Activated naive CD8-positive, alpha-beta T cell (primary cell): ENCODE data around the gene COL11A1.
"Not testable (repeated sequence)": the region's sequence is repeated elsewhere in the genome, so short reads cannot be mapped to it uniquely, and the experiment has no call there.

Experiments
- H3K27ac Mint-ChIP-seq: one replicate; pipeline ENCODE4 v1.8.0; 2021; ENCODE audit warnings: mixed read lengths
- H3K27me3 Mint-ChIP-seq: one replicate; pipeline ENCODE4 v1.8.0; 2021; ENCODE audit warnings: mixed read lengths
- H3K36me3 Mint-ChIP-seq: one replicate; pipeline ENCODE4 v1.8.0; 2021; ENCODE audit warnings: mixed read lengths
- H3K4me1 Mint-ChIP-seq: one replicate; pipeline ENCODE4 v1.8.0; 2021; ENCODE audit warnings: low read depth, mixed read lengths
- H3K4me3 Mint-ChIP-seq: one replicate; pipeline ENCODE4 v1.8.0; 2021; ENCODE audit warnings: mild to moderate bottlenecking, mixed read lengths
- H3K9me3 Mint-ChIP-seq: one replicate; pipeline ENCODE4 v1.8.0; 2021; ENCODE audit warnings: low read depth, mixed read lengths

The COL11A1 gene

DNA sequence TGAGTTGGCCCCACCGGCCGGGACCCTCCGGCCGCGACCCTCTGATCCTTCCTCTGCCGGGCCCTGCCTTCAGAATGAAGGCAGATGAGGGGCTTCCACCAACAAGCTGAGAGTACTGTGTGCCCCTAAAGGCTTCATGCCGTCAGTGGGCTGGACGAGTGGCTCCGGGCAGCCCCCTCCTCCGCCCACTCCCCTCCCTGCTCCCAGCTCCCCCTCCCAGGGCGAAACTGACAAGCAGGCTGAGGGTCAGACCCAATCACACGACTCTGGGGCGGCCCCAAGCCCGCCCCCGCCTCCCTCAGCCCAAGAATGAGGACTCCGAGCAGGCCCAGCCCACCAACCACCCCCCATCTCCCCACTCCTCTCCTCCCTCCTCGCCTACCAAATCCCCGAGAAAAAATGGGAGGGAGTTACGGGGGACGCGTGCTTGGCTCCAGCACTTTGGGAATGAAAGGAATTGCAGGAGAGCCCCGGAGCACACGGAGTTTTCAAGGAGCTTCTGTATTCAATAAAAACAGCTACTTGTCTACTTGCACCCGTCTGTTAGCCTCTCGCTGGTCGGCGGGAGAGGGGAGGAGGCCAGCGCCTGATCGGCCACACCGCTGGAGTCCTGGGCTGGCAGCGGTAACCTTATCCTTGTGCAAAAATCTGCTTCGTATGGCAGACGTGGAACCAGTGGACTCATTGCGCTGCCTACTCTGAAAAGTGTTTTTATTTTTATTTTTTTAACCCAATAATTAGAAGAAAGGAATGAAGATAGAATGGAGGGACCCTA is at the start of gene COL11A1:
Gene COL11A1 (minus strand): TSS at position 147 of the 775 bp plus-strand sequence. CDS start 344 bp downstream, outside the sequence.
- Mint-ChIP-seq H3K9me3 (no peaks in the 10 kb centered on the region), H3K36me3 (no peaks in the 10 kb centered on the region), H3K27ac (no peak within 1 kb of the TSS), H3K27me3 (peaks cover 23% of the 10 kb centered on the region), H3K4me3 (no peak within 1 kb of the TSS), H3K4me1 (peaks cover 12% of the 10 kb centered on the region)

DNA sequence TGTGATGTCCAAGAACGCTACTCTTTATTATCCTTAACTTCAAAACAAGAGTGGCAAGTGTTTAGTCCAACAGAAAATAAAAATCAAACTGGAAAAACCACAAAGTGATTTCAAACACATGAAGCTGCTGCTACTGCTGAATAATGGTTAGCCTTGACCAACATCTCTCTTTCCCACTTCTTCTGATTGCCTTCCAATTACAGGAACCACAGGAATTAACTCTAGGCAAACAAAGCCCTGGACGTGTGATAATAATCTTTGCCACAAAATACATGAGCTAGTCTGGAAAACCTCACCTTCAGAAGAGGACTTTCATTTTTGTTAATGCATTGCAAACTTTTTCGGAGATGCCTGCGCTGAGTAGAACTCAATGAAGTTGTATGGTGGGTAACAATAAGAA is 48.6 kb upstream of the COL11A1 start:
- Mint-ChIP-seq H3K27me3 (no peaks in the 10 kb centered on the region), H3K9me3 (no peaks in the 10 kb centered on the region), H3K4me3 (no peak overlapping the region), H3K36me3 (no peaks in the 10 kb centered on the region), H3K4me1 (no peaks in the 10 kb centered on the region), H3K27ac (no peak overlapping the region)

DNA sequence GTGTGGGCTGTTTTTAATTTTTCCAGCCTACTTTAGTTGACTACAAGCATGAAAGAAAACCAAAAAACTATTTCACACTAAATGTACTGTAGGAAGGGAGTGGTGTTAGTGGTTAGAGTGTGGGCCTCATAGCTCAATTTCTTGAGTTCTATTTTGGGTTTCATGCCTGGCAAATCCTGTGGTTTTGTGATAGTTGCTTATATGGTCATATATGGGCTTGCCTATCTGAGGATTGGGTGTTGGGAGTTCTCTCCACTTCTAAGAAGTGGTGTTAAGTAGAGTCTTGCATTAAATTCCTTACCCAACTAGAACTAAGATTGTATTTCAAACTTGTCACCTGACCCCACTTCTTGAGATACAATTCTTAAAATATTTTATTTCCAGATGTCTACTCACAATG is 37.8 kb upstream of the COL11A1 start:
- Mint-ChIP-seq H3K27ac (no peak overlapping the region), H3K4me3 (no peak overlapping the region), H3K4me1 (no peaks in the 10 kb centered on the region), H3K27me3 (no peaks in the 10 kb centered on the region), H3K36me3 (no peaks in the 10 kb centered on the region), H3K9me3 (peaks cover 2% of the 10 kb centered on the region)

DNA sequence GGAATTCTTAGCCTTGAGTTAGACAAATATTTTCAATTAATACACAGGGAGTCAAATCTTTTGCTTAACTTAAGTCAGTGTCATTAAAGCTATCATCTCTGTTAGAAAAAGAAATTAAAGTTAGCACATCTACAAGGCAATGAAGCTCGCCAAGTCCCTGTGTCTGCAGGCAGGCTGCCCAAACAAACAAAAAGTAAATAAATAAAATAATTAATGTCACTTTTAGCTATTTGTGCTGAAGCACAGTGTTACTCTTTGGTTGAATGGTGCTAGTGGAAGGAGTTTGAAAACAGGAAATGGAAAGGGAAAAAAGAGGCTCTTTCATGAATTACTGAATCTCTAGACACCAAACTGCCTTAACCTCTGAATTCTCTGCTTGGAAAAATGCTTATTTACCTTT is 37.1 kb upstream of the COL11A1 start:
- Mint-ChIP-seq H3K9me3 (peaks cover 4% of the 10 kb centered on the region), H3K27ac (no peak overlapping the region), H3K36me3 (no peaks in the 10 kb centered on the region), H3K27me3 (no peaks in the 10 kb centered on the region), H3K4me1 (no peaks in the 10 kb centered on the region), H3K4me3 (no peak overlapping the region)

DNA sequence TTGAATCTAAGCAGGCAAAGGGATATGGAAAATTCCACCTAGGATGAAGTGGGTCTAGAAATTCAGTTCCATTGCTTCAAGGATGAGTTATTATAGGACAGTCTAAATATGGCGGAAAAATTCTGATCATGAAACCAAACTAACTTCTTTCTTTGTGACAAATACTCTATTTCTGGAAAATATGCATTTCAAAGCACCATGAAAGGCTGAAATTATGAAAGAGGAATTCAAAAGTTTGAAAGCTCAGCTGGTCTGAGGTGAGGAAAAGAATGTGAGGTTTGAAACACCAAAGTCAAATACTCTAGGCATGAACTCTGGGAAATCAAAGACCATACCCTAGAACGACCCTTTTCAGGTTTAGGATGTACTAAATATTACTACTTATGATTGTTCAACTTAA is 36.4 kb upstream of the COL11A1 start:
- no peaks in the 10 kb centered on the region for H3K4me1 Mint-ChIP-seq
- no peaks in the 10 kb centered on the region for H3K36me3 Mint-ChIP-seq
- H3K27ac Mint-ChIP-seq, result no peak overlapping the region
- peaks cover 4% of the 10 kb centered on the region for H3K9me3 Mint-ChIP-seq
- H3K4me3 Mint-ChIP-seq, result no peak overlapping the region
- H3K27me3 Mint-ChIP-seq, result no peaks in the 10 kb centered on the region

DNA sequence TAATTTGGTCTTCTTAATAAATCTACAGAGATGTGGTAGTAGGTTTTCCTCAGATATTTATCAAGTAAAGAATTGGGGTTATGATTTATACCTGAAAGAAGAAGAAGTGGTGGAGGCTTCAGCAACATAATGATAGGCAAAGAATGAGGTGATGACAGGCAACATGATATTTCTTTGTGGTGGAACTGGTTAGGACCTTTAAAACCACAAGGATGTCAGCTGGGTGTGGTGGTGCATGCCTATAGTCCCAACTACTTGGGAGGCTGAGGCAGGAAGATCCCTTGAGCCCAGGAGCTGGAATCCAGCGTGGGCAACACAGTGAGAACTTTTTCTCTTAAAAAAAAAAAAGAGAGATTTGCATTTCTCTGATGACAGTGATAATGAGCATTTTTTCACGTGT is 34.1 kb upstream of the COL11A1 start:
- Mint-ChIP-seq H3K27ac (no peak overlapping the region), H3K9me3 (peaks cover 4% of the 10 kb centered on the region), H3K4me1 (no peaks in the 10 kb centered on the region), H3K27me3 (no peaks in the 10 kb centered on the region), H3K36me3 (no peaks in the 10 kb centered on the region), H3K4me3 (no peak overlapping the region)

DNA sequence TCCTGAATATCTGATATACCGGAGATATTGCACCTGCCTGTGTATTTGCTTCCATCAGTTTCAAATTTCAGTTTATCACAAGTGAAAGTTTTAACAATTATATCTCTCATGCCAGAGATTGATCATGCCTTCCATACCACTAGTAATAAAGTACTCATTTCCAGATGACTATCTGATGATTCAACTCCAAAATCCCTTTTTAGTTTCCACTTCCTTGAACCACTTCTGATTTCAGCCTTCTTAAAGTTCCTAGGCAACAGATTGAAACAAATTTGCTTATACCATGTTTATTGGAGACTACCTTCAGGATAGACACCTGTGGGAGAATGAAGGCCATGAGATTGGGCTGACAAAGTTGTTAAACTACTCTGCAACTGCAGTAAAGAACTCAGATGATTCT is 21.5 kb upstream of the COL11A1 start:
- Mint-ChIP-seq H3K4me1 (no peaks in the 10 kb centered on the region), H3K36me3 (no peaks in the 10 kb centered on the region), H3K27me3 (no peaks in the 10 kb centered on the region), H3K27ac (no peak overlapping the region), H3K9me3 (no peaks in the 10 kb centered on the region), H3K4me3 (no peak overlapping the region)

DNA sequence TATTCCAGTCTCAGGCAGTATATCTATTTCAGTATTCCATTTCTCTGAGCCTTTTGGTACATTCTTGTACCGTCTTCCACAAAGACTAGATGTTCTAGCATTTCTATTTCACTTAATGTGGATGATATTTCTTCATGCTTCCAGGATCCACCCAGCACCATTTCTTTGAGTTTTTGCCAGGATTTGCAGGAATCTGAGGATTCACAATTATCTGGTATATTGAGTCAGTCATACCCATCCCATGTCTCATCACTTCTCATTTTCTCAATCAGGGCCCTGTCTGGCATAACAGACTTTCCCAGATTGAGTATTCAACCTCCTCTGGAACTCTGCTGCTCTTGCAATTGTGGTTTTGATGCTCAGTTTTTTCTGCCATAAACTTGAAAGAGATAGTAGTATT is 20.9 kb upstream of the COL11A1 start:
- Mint-ChIP-seq H3K4me1 (no peaks in the 10 kb centered on the region), H3K9me3 (no peaks in the 10 kb centered on the region), H3K27me3 (no peaks in the 10 kb centered on the region), H3K36me3 (no peaks in the 10 kb centered on the region), H3K27ac (no peak overlapping the region), H3K4me3 (no peak overlapping the region)

DNA sequence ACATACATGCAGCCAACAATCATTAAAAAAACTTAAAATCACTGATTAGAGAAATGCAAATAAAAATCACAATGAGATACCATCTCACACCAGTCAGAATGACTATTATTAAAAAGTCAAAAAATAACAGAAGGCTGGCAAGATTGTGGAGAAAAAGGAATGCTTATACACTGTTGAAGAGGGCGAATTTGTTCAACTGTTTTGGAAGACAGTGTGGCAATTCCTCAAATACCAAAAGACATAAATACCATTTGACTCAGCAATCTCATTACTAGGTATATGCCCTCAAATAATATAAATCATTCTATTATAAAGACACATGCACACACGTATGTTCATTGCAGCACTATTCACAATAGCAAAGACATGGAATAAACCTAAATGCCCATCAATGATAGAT is 19.9 kb upstream of the COL11A1 start:
- not testable (repeated sequence) for H3K4me1 Mint-ChIP-seq, H3K9me3 Mint-ChIP-seq, H3K27me3 Mint-ChIP-seq, H3K36me3 Mint-ChIP-seq, H3K4me3 Mint-ChIP-seq, H3K27ac Mint-ChIP-seq

DNA sequence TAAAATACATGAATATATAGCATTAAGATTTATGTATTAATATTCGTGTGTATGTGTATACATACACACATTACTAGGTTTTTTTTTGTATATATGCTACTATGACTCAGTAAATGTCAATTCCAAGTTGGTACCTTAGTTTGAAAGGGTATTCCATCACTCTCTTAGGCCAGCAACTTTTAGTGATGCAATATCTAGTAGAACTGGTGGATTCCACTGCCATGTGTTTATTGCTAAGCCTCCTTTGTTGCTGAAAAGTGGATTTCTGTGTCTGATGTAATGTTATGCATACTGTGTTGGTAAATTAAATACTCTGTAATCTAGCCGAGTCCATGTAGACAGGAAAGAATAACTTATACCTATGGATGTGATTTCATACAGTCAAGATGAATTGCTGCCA is 16.9 kb upstream of the COL11A1 start:
- H3K4me1 Mint-ChIP-seq, result no peaks in the 10 kb centered on the region
- H3K4me3 Mint-ChIP-seq, result no peak overlapping the region
- no peaks in the 10 kb centered on the region for H3K27me3 Mint-ChIP-seq
- H3K36me3 Mint-ChIP-seq, result no peaks in the 10 kb centered on the region
- H3K27ac Mint-ChIP-seq, result no peak overlapping the region
- H3K9me3 Mint-ChIP-seq, result no peaks in the 10 kb centered on the region

DNA sequence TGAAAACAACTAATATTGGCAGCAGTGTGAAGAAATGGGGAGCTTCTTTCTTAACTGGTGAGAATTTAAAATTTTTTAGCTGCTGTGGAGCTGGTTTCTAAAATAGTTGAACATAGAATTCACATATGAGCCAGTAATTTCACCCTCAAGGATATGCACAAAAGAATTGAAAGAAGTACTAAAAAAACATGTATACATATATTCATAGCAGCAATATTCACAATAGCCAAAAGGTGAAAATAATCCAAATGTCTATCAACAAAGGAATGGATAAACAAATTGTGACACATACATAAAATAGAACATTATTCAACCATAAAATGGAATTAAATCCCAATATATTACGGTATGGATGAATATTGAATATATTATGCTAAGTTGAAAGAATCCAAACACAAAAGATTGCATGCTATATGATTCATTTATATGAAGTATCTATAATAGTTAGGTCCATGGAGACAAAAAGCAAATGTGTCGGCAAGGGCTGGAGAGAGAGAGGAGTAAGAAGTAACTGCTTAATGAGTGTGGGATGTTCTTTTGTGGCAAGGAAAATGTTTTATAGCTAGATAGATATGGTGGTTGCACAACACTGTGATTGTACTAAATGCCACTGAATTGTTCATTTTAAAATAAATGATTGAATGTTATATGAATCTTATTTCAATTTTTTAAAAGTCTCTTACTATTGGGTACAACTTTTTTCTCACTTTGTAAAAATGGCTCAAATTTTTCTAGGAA is 14.8 kb upstream of the COL11A1 start:
- no peaks in the 10 kb centered on the region for H3K4me1 Mint-ChIP-seq
- H3K36me3 Mint-ChIP-seq, result no peaks in the 10 kb centered on the region
- H3K27ac Mint-ChIP-seq, result no peak overlapping the region
- H3K27me3 Mint-ChIP-seq, result no peaks in the 10 kb centered on the region
- H3K4me3 Mint-ChIP-seq, result no peak overlapping the region
- H3K9me3 Mint-ChIP-seq, result peaks cover 2% of the 10 kb centered on the region

DNA sequence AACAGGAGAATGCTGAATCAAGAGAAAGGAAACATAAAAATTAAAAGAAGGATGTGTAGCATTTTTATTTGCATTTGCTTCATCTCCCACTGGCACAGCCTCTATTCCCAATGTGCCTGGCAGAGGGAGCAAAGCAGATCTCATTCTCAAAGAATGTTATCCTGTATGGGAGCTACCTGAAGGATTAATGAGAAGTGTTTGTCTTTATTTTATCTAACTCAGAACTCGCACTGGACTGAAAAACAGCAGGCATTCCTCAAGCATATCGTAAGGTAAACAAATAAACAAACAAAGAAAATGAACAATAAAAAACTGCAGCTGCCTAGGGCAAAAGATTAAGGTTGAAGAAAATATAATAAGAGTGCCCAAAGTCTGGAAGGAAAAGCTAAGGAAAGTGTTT is 12.7 kb upstream of the COL11A1 start:
- Mint-ChIP-seq H3K4me1 (no peaks in the 10 kb centered on the region), H3K36me3 (no peaks in the 10 kb centered on the region), H3K27me3 (no peaks in the 10 kb centered on the region), H3K27ac (no peak overlapping the region), H3K4me3 (no peak overlapping the region), H3K9me3 (peaks cover 4% of the 10 kb centered on the region)

DNA sequence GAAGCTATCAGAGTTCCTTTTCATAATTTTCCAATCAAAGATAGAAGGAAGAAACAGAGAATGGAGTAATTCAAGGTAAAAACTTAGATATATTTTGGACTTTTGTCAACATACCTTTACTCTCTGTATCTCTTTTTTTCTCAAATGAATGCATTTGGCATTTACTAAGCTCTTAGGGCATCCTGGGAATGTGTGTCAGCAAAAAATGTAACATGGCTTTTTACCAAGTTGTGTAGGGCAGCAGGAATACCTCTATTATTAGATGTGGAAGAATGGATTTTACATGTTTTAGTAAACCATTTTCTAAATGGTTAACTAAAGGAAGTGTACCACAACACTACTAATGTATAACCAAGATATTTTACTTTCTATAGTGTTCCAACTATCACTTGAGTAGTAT is 4.2 kb upstream of the COL11A1 start:
- Mint-ChIP-seq H3K36me3 (no peaks in the 10 kb centered on the region), H3K27ac (no peak overlapping the region), H3K9me3 (no peaks in the 10 kb centered on the region), H3K4me1 (peaks cover 3% of the 10 kb centered on the region), H3K4me3 (no peak overlapping the region), H3K27me3 (peaks cover 15% of the 10 kb centered on the region)

DNA sequence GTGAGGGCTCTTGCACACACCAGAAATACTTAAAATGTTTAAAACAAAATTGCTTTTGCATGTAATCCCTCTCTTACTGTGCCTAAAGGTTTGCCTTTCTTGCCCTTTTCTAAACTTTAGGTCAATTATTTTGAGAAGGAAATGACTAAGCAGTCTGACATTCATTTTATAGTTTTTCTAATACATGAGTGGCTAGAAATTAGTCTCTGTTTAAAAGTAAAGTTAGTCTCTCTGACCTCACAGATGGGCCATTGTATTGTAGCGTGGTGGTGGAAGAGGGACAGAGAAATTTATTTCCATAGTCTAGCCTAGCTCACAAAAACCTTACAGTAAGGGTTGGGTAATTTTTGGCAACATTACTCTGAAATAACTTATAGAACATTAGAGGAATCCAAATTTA is 3.6 kb upstream of the COL11A1 start:
- Mint-ChIP-seq H3K36me3 (no peaks in the 10 kb centered on the region), H3K27ac (no peak overlapping the region), H3K27me3 (peaks cover 17% of the 10 kb centered on the region), H3K4me3 (no peak overlapping the region), H3K9me3 (no peaks in the 10 kb centered on the region), H3K4me1 (peaks cover 5% of the 10 kb centered on the region)

DNA sequence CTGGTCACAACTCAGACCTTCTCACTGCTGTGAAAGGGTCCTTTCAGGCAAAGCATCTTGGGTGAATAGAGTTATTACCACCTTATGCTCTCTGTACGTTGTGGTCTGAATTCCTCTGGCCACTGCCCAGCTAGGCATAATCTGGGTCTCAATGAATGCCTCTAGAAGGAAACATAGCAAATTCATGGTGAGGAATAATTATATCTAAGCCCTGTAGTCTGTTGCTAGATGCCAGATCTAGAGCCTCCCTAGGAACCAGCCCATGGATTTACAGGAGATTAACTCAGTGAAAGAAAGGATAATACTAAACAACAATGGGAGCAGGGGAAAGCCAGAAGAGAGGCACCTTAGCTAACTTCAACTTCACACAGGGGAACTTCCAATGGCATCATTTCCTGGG is 2.4 kb upstream of the COL11A1 start:
- H3K36me3 Mint-ChIP-seq, result no peaks in the 10 kb centered on the region
- H3K4me3 Mint-ChIP-seq, result no peak overlapping the region
- H3K27ac Mint-ChIP-seq, result no peak overlapping the region
- peaks cover 23% of the 10 kb centered on the region for H3K27me3 Mint-ChIP-seq
- no peaks in the 10 kb centered on the region for H3K9me3 Mint-ChIP-seq
- peaks cover 12% of the 10 kb centered on the region for H3K4me1 Mint-ChIP-seq
